ENCODE measurements around the gene ANKRD10.

DNA sequence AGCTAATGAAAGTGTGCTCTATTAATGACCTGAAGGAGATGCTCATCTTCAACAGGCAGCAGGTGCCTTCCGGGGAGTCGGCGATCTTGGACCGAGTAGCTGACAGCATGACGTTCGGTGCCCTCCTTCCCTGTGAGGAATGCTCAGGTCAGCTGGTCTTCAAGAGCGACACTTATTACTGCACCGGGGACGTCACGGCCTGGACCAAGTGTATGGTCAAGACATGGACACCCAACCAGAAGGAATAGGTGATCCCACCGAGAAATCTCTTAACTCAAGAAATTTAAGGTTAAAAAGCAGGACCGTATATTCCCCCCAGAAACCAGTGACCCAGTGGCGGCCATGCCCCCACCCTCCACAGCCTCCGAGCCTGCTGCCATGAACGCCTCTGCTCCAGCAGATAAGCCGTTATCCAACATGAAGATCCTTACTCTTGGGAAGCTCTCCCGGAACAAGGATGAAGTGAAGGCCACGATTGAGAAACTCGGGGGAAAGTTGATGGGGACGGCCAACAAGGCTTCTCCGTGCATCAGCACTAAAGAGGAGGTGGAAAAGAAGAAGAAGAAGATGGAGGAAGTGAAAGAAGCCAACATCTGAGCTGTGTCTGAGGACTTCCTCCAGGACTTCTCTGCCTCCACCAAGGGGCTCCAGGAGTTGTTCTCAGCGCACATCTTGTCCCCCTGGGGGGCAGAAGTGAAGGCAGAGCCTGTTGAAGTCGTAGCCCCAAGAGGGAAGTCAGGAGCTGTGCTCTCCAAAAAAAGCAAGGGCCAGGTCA lies 22.8 kb upstream of the ANKRD10 start:
- TF ChIP-seq EZH2phosphoT487 (IDR thresholded peaks at IDR 0.05; ENCODE audit: insufficient read depth, low read depth) (no peak), EZH2 (IDR thresholded peaks at IDR 0.05; ENCODE audit: insufficient read depth, poor library complexity, severe bottlenecking) (no peak)
